ENCODE results near the gene HBEGF.

Gene HBEGF

DNA sequence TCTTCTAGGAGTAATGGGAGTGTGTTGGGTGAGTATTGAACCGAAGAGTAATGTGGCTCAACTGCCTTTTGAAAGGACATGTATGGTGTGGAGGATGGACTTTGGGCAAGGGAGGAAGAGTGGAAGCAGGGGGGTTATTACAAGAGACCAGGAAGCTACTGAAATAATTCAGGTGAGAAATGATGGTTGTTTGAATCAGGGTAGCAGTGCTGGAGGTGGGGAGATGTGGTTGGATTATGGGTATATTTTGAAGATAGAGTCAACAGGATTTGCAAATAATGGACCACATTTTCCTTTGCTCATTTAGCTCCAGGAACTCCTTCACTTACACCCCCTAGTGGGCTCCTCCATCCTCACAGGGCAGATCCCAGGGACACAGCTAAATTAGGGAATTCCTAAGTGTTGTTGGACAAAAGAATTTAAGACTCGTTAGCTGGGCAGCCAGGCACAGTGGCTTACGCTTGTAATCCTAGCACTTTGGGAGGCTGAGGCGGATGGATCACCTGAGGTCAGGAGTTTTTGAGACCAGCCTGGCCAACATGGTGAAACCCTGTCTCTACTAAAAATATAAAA is 12.4 kb upstream of the HBEGF start:
- no peak overlapping the region for H2AFZ ChIP-seq (ENCODE audit: low read length)
- no peaks in the 10 kb centered on the region for H3F3A ChIP-seq (ENCODE audit: insufficient read depth, low read length)
- no peaks in the 10 kb centered on the region for H3K27me3 ChIP-seq (ENCODE audit: insufficient read depth, low read length)
- H3K79me2 ChIP-seq (ENCODE audit: insufficient read depth, low read length) = no peaks in the 10 kb centered on the region
- peaks cover 25% of the 10 kb centered on the region for H3K4me1 ChIP-seq (ENCODE audit: insufficient read depth, low read length, severe bottlenecking)
- H3K9me3 ChIP-seq (ENCODE audit: low read length) = no peaks in the 10 kb centered on the region
- no peak overlapping the region for H3K4me3 ChIP-seq (ENCODE audit: low read depth, low read length, poor library complexity, severe bottlenecking)
- no peaks in the 10 kb centered on the region for H4K20me1 ChIP-seq (ENCODE audit: insufficient read depth, low read length)
- no peaks in the 10 kb centered on the region for H3K36me3 ChIP-seq (ENCODE audit: insufficient read depth, low read length)
- no peak overlapping the region for H3K27ac ChIP-seq (ENCODE audit: low read depth, low read length, poor library complexity, severe bottlenecking)
- TF ChIP-seq, protein P1, sequence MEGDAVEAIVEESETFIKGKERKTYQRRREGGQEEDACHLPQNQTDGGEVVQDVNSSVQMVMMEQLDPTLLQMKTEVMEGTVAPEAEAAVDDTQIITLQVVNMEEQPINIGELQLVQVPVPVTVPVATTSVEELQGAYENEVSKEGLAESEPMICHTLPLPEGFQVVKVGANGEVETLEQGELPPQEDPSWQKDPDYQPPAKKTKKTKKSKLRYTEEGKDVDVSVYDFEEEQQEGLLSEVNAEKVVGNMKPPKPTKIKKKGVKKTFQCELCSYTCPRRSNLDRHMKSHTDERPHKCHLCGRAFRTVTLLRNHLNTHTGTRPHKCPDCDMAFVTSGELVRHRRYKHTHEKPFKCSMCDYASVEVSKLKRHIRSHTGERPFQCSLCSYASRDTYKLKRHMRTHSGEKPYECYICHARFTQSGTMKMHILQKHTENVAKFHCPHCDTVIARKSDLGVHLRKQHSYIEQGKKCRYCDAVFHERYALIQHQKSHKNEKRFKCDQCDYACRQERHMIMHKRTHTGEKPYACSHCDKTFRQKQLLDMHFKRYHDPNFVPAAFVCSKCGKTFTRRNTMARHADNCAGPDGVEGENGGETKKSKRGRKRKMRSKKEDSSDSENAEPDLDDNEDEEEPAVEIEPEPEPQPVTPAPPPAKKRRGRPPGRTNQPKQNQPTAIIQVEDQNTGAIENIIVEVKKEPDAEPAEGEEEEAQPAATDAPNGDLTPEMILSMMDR (IDR thresholded peaks at IDR 0.05; ENCODE audit: low read length) = peak; percentile 22; the same call in 1 of the 2 replicates
- TF ChIP-seq EZH2 (IDR thresholded peaks at IDR 0.05; ENCODE audit: borderline replicate concordance, low read length) = no peak
- H3K9ac ChIP-seq (ENCODE audit: low read length) = no peak overlapping the region
- H3K4me2 ChIP-seq (ENCODE audit: low read length) = no peak overlapping the region
- H3K9me2 ChIP-seq (ENCODE audit: low read depth, low read length) = no peaks in the 10 kb centered on the region

DNA sequence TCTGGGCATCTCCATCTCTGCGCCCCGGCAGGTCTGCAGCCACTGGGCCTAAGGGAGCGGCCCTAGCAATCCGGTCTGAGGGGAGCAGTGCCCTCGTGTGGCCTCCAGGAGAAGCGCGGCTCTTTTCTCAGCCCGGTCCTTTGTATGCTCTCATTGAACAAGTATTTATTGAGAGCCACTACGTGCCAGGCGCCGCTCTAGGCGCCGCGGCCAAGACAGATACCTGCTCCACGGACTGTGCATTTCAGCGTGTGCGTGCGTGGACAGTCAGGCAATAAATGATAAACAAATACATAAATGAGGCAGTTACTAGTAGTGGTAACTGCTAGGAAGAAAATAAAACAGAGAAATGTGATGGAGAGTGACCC is 11.3 kb upstream of the HBEGF start:
- H3K9ac ChIP-seq (ENCODE audit: low read length) = no peak overlapping the region
- H3K27ac ChIP-seq (ENCODE audit: low read depth, low read length, poor library complexity, severe bottlenecking) = no peak overlapping the region

DNA sequence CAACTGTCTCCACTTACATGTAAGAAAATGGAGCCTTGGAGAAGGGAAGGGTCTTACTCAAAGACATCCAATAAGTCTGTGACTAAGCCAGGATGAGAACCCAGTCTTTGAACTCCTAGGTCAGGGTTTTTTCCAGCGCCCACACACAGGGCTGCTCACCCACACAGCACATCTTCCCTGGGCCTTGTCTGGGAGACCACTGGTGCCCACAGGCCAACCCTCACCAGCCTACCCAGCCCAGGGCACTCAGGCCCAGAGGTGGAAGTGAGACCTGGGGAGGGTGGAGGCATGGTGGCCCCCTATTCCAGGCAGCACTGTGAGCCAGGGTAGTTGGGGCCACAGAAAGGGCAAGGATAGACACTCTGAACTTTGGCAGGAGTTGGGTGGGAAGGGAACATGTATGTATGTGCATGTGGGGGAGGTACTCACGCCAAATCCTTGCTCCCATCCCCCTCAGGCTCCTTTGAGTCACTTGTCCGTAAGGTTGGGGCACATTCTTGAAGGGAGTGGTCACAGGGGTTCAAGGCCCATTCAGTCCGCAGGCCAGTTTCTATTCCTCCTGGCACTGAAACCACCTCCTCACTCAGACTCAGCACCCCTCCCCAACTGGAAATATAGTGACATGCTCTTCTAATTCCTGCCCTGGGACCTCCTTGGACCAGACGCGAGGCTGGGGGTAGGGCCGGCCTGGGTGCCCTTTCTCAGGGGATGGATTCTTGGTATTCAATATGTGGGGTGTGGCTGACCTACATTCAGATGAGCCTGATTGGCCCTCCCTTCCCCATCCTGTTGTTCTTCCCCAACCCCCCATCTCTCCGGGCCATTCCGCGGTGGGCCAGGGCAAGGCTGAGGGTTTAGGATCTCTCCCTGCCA is 10.7 kb upstream of the HBEGF start:
- Histone ChIP-seq H3F3A (ENCODE audit: insufficient read depth, low read length) (no peaks in the 10 kb centered on the region), H3K9me2 (ENCODE audit: low read depth, low read length) (no peaks in the 10 kb centered on the region), H3K36me3 (ENCODE audit: insufficient read depth, low read length) (no peaks in the 10 kb centered on the region), H3K4me1 (ENCODE audit: insufficient read depth, low read length, severe bottlenecking) (peaks cover 21% of the 10 kb centered on the region), H3K27me3 (ENCODE audit: insufficient read depth, low read length) (no peaks in the 10 kb centered on the region), H3K9me3 (ENCODE audit: low read length) (no peaks in the 10 kb centered on the region), H3K9ac (ENCODE audit: low read length) (no peak overlapping the region), H3K79me2 (ENCODE audit: insufficient read depth, low read length) (no peaks in the 10 kb centered on the region), H2AFZ (ENCODE audit: low read length) (no peak overlapping the region), H3K4me3 (ENCODE audit: low read depth, low read length, poor library complexity, severe bottlenecking) (no peak overlapping the region), H3K27ac (ENCODE audit: low read depth, low read length, poor library complexity, severe bottlenecking) (no peak overlapping the region), H3K4me2 (ENCODE audit: low read length) (0 out of 2 replicates have a peak overlapping the region, but pooled peaks have one; percentile 44), H4K20me1 (ENCODE audit: insufficient read depth, low read length) (no peaks in the 10 kb centered on the region)
- TF ChIP-seq EZH2 (IDR thresholded peaks at IDR 0.05; ENCODE audit: borderline replicate concordance, low read length) = no peak
- TF ChIP-seq, protein P1 (IDR thresholded peaks at IDR 0.05; ENCODE audit: low read length) = no peak

More for the DNA sequence above, 11.3 kb upstream of the HBEGF start:
- H3K4me3 ChIP-seq (ENCODE audit: low read depth, low read length, poor library complexity, severe bottlenecking) = no peak overlapping the region
- no peaks in the 10 kb centered on the region for H3K27me3 ChIP-seq (ENCODE audit: insufficient read depth, low read length)
- no peaks in the 10 kb centered on the region for H3K9me2 ChIP-seq (ENCODE audit: low read depth, low read length)
- no peaks in the 10 kb centered on the region for H3K79me2 ChIP-seq (ENCODE audit: insufficient read depth, low read length)
- no peaks in the 10 kb centered on the region for H3K36me3 ChIP-seq (ENCODE audit: insufficient read depth, low read length)
- peak overlapping the region; percentile 44 for H3K4me2 ChIP-seq (ENCODE audit: low read length)
- H4K20me1 ChIP-seq (ENCODE audit: insufficient read depth, low read length) = no peaks in the 10 kb centered on the region
- peaks cover 21% of the 10 kb centered on the region for H3K4me1 ChIP-seq (ENCODE audit: insufficient read depth, low read length, severe bottlenecking)
- no peaks in the 10 kb centered on the region for H3F3A ChIP-seq (ENCODE audit: insufficient read depth, low read length)
- H3K9me3 ChIP-seq (ENCODE audit: low read length) = no peaks in the 10 kb centered on the region
- TF ChIP-seq, protein P1 (IDR thresholded peaks at IDR 0.05; ENCODE audit: low read length) = peak; percentile 96
- TF ChIP-seq EZH2 (IDR thresholded peaks at IDR 0.05; ENCODE audit: borderline replicate concordance, low read length) = no peak
- no peak overlapping the region for H2AFZ ChIP-seq (ENCODE audit: low read length)
